ENCODE results near the gene SCCPDH.
"Not testable (repeated sequence)": the region's sequence is repeated elsewhere in the genome, so short reads cannot be mapped to it uniquely, and the experiment has no call there.

The SCCPDH gene

DNA sequence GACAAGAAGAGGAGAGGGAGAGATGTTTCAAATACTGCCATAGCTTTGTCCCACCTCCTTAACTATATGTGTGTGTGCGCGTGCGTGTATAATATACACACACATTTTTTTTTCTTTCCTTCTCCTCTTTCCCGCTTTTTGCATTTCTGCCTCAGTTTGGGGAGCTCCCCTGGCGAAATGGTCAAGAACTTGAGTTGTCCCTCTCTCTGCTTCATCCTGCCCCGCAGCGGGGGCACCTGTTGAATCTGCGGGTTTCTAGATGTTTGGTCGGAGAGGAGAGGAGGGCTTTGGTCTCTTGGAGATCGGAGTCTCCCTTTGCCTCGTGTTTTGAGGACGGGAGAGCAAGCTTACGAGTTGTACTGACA, 504 bp downstream of the SCCPDH start:
- Mint-ChIP-seq H3K27me3 (no peaks in the 10 kb centered on the region), H3K36me3 (peaks cover 31% of the 10 kb centered on the region), H3K4me3 (peak overlapping the region; percentile 97), H3K4me1 (ENCODE audit: low read depth) (peaks cover 11% of the 10 kb centered on the region), H3K9me3 (ENCODE audit: low read depth) (peaks cover 4% of the 10 kb centered on the region), H3K27ac (peak overlapping the region; percentile 92)

DNA sequence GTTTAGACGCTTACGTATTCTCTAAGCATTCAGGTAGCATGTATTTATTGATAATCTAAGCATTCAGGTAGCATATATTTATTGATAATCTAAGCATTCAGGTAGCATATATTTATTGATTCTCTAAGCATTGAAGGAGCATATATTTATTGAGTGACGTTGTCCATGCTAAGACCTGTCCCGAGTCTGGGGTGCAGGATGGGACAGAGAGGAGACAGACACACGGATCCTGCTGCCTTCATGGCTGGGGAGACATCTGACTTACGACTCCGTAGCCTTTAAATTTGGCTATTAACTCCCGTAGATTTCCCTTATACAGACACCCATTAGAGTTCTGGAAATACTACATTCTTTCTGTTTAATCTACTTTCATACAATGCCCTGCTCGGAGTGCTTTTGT, 982 bp downstream of the SCCPDH start:
- Mint-ChIP-seq H3K27ac (peak overlapping the region; percentile 92), H3K9me3 (ENCODE audit: low read depth) (peaks cover 4% of the 10 kb centered on the region), H3K27me3 (no peaks in the 10 kb centered on the region), H3K4me3 (peak overlapping the region; percentile 97), H3K36me3 (peaks cover 36% of the 10 kb centered on the region), H3K4me1 (ENCODE audit: low read depth) (peaks cover 14% of the 10 kb centered on the region)

DNA sequence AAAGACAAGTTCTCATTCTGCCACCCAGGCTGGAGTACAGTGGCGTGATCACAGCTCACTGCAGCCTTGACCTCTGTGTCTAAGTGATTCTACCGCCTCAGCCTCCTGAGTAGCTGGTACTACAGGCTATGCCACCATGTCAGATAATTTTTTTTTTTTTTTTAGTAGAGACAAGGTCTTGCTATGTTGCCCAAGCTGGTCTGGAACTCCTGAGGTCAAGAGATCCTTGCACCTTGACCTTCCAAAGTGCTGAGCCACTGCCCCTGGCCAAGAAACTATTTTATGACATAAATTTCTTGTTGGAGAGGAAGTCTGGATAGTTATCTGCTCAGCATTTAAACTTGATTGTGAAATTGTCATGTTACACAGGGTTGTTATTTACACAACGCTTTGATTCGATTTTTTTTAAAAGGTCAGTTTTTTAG, 2.1 kb downstream of the SCCPDH start:
- peaks cover 40% of the 10 kb centered on the region for H3K36me3 Mint-ChIP-seq
- peaks cover 14% of the 10 kb centered on the region for H3K4me1 Mint-ChIP-seq (ENCODE audit: low read depth)
- no peak overlapping the region for H3K27ac Mint-ChIP-seq
- H3K9me3 Mint-ChIP-seq (ENCODE audit: low read depth) = peaks cover 4% of the 10 kb centered on the region
- no peaks in the 10 kb centered on the region for H3K27me3 Mint-ChIP-seq
- peak overlapping the region; percentile 97 for H3K4me3 Mint-ChIP-seq

DNA sequence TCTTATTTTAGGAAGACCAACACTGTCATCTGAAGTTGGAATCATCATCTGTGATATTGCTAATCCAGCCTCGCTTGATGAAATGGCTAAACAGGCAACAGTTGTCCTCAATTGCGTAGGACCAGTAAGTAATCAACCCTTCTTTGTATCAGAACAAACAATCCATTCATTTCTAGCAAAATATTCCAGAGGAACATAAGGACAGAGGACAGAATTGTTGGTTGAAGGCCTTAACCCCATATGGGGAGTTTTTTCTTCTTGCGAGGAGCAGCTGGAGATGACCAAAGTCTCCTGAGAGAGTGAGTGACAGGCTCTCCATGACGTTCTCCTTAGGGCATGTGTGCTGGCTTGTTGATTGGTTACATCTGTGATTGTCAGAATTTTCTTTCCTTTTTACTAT, 2.7 kb downstream of the SCCPDH start:
- Mint-ChIP-seq H3K36me3 (peaks cover 46% of the 10 kb centered on the region), H3K27ac (no peak overlapping the region), H3K9me3 (ENCODE audit: low read depth) (peaks cover 4% of the 10 kb centered on the region), H3K4me1 (ENCODE audit: low read depth) (peaks cover 14% of the 10 kb centered on the region), H3K27me3 (no peaks in the 10 kb centered on the region), H3K4me3 (no peak overlapping the region)

DNA sequence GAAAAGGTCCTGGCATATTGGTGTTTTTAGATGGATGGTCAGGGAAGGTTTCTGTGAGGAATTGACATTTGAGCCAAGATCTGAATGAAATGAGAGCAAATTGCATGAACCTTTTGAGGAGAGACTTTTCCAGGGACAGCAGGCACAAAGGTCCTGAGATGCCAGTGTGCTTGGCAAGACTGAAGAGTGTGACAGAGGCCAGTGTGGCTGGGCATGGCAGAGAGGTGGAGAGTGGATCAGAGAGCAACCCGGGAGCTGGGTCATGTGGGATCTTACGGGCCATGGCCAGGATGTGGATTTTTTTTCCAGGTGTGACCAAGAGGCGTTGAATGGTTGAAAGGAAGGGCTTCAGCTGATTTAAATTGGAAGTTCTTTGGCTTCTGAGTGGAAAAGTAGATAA, 3.4 kb downstream of the SCCPDH start:
- H3K4me1 Mint-ChIP-seq (ENCODE audit: low read depth) = peaks cover 14% of the 10 kb centered on the region
- H3K27ac Mint-ChIP-seq = no peak overlapping the region
- no peak overlapping the region for H3K4me3 Mint-ChIP-seq
- H3K27me3 Mint-ChIP-seq = no peaks in the 10 kb centered on the region
- peaks cover 49% of the 10 kb centered on the region for H3K36me3 Mint-ChIP-seq
- H3K9me3 Mint-ChIP-seq (ENCODE audit: low read depth) = peaks cover 4% of the 10 kb centered on the region

DNA sequence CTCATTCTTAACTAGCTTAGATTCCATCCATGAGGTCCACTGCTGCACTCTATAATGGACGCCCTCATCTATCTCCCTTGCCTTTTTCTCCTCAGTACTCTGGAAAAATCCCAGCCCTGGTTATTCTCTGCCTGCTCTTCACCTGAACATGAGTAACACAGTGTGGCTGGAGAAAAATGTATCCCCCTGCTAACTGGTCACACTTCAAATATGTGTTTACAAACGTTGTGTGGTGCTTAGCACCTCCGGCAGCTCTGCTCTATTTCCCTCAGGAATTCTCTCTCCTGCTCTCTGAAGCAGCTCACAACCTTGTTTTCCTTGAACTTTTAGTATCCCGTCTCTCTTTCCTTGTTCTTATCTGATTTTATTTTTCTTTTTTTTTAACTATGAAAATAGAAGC, 4.1 kb downstream of the SCCPDH start:
- peaks cover 49% of the 10 kb centered on the region for H3K36me3 Mint-ChIP-seq
- peaks cover 14% of the 10 kb centered on the region for H3K4me1 Mint-ChIP-seq (ENCODE audit: low read depth)
- H3K9me3 Mint-ChIP-seq (ENCODE audit: low read depth) = peaks cover 4% of the 10 kb centered on the region
- H3K4me3 Mint-ChIP-seq = no peak overlapping the region
- H3K27ac Mint-ChIP-seq = no peak overlapping the region
- no peaks in the 10 kb centered on the region for H3K27me3 Mint-ChIP-seq

DNA sequence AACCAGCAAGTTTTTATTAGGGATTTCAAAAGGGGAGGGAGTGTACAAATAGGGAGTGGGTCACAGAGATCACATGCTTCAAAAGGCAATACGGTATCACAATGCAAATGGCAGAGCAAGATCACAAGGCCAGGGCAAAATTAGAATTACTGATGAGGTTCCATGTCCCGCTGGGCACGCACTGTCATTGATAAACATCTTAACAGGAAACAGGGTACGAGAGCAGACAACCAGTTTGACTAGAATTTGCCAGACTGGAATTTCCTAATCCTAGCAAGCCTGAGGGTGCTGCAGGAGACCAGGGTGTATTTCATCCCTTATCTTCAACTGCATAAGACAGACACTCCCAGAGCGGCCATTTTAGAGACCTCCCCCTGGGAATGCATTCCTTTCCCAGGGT, 4.8 kb downstream of the SCCPDH start:
- peaks cover 52% of the 10 kb centered on the region for H3K36me3 Mint-ChIP-seq
- not testable (repeated sequence) for H3K27ac Mint-ChIP-seq, H3K27me3 Mint-ChIP-seq

DNA sequence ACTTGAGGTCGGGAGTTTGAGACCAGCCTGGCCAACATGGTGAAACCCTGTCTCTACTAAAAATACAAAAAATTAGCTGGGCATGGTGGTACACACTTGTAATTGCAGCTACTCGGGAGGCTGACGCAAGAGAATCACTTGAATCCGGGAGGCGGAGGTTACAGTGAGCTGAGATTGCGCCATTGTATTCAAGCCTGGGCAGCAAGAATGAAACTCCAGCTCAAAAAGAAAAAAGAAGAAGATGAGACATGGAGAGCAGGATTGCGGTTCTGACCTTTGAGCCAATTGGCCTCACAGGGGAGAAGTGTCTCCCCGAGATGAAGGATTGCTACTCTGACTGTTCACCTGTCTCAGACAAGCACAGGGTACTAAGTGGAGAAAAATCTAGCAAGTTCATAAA, 6.6 kb downstream of the SCCPDH start:
- Mint-ChIP-seq H3K4me3 (no peak overlapping the region), H3K4me1 (ENCODE audit: low read depth) (peaks cover 10% of the 10 kb centered on the region), H3K27me3 (no peaks in the 10 kb centered on the region), H3K36me3 (peaks cover 56% of the 10 kb centered on the region), H3K9me3 (ENCODE audit: low read depth) (peaks cover 4% of the 10 kb centered on the region), H3K27ac (no peak overlapping the region)

More for the DNA sequence above, 4.8 kb downstream of the SCCPDH start:
- H3K4me3 Mint-ChIP-seq; H3K9me3 Mint-ChIP-seq (ENCODE audit: low read depth): not testable (repeated sequence)
- peaks cover 21% of the 10 kb centered on the region for H3K4me1 Mint-ChIP-seq (ENCODE audit: low read depth)

DNA sequence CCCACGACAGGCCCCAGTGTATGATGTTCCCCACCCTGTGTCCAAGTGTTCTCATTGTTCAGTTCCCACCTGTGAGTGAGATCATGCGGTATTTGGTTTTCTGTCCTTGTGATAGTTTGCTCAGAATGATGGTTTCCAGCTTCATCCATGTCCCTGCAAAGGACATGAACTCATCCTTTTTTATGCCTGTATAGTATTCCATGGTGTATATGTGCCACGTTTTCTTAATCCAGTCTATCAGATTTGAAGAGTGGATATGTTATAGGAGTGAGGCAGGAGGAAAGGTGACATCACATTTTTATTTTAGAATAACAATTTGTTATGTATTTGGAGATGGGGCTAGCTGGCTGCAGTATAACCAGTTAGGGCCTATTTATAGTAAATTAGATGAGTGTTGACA, 7.7 kb downstream of the SCCPDH start:
- H3K27me3 Mint-ChIP-seq; H3K4me3 Mint-ChIP-seq; H3K9me3 Mint-ChIP-seq (ENCODE audit: low read depth); H3K4me1 Mint-ChIP-seq (ENCODE audit: low read depth); H3K27ac Mint-ChIP-seq: not testable (repeated sequence)
- peaks cover 53% of the 10 kb centered on the region for H3K36me3 Mint-ChIP-seq

DNA sequence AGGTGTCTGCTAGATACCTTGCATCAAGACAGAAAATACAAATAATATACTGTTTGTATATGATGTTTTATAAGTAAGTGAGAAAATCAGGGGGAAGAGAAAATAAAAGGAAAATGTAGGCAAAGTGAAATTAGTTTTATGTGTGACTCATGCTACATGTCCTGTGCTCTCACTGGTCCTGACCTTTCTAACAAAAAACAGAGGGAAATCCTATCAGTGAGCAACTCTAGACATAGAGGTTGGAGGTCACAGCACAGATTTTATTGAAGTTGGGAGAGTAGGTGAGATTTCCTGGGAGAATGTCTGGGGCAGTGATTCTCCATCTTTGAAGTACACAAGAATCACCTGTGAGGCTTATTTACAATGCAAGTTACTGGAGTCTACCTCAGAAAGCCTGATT, 9.5 kb downstream of the SCCPDH start:
- Mint-ChIP-seq H3K9me3 (ENCODE audit: low read depth) (peaks cover 4% of the 10 kb centered on the region), H3K36me3 (peaks cover 42% of the 10 kb centered on the region), H3K27ac (no peak overlapping the region), H3K4me3 (no peak overlapping the region), H3K27me3 (no peaks in the 10 kb centered on the region), H3K4me1 (ENCODE audit: low read depth) (peaks cover 9% of the 10 kb centered on the region)

DNA sequence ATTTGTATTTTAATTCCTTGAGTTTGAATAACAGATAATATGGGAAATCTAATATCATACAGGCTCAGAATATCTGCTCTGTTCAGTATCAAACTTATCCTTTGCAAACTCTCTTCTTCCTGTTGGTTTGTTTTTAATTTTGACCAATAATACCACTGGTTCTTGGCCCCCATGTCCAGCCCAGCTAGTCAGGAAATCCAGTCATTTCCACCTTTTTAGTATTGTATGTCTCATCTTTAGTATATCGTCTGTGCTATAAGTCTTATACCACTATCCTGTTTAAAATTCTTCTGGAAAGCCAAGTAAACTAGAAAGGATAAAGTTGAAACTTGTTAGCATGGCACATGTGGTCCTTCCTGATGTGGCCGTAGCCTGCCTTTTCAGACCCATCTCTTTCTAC, 10.7 kb downstream of the SCCPDH start:
- H3K27me3 Mint-ChIP-seq = no peaks in the 10 kb centered on the region
- no peak overlapping the region for H3K27ac Mint-ChIP-seq
- no peak overlapping the region for H3K4me3 Mint-ChIP-seq
- H3K36me3 Mint-ChIP-seq = peaks cover 40% of the 10 kb centered on the region
- peaks cover 9% of the 10 kb centered on the region for H3K4me1 Mint-ChIP-seq (ENCODE audit: low read depth)
- no peaks in the 10 kb centered on the region for H3K9me3 Mint-ChIP-seq (ENCODE audit: low read depth)

DNA sequence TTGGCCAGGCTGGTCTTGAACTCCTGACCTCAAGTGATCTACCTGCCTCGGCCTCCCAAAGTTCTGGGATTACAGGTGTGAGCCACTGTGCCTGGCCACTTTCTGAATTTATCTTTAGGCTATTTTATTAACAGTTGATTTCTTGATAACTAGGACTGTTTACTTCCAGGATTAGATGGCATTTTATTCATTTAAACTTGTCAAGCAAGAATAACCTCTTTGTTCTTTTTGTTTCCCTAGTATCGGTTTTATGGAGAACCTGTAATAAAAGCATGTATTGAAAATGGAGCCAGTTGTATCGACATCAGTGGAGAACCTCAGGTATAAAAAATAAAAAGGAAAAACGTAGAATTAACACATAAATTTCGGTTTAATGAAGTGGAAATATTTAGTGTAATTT, 11.5 kb downstream of the SCCPDH start:
- Mint-ChIP-seq H3K36me3 (peaks cover 33% of the 10 kb centered on the region), H3K4me3 (no peak overlapping the region), H3K4me1 (ENCODE audit: low read depth) (peaks cover 6% of the 10 kb centered on the region), H3K9me3 (ENCODE audit: low read depth) (no peaks in the 10 kb centered on the region), H3K27ac (no peak overlapping the region), H3K27me3 (no peaks in the 10 kb centered on the region)

DNA sequence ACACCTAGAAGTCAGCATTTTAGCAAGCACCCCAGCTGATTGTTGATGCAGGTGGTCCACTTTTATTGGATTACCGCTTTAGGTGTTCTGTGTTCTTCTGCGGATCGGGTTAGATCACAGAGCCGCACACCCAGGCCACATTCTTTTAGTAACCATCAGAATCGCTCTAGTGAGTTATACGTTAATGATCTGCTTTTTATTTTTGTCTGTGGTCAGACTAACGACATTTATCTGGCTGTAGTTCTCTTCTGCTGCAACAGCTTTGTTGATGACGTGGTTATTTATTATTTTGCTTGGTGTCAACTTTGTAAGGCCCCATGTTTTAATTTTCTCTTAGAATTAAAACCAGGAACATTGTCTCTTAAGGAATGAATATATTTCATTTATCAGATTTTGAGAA, 18.2 kb downstream of the SCCPDH start:
- Mint-ChIP-seq H3K4me1 (ENCODE audit: low read depth) (no peaks in the 10 kb centered on the region), H3K4me3 (no peak overlapping the region), H3K27me3 (no peaks in the 10 kb centered on the region), H3K9me3 (ENCODE audit: low read depth) (no peaks in the 10 kb centered on the region), H3K27ac (no peak overlapping the region), H3K36me3 (peaks cover 19% of the 10 kb centered on the region)

DNA sequence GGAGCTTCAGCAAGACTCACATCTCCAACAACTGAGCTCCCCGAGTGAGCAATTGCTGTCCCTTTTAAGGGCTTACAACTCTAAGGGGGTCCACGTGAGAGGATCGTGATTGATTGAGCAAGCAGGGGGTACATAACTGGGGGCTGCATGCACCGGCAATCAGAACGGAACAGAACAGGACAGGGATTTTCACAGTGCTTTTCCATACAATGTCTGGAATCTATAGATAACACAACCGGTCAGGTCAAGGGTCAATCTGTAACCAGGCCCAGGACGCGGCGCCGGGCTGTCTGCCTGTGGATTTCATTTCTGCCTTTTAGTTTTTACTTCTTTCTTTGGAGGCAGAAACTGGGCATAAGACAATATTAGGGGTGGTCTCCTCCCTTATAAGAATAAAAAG, 21.9 kb downstream of the SCCPDH start:
- H3K9me3 Mint-ChIP-seq (ENCODE audit: low read depth); H3K27me3 Mint-ChIP-seq; H3K27ac Mint-ChIP-seq; H3K4me1 Mint-ChIP-seq (ENCODE audit: low read depth); H3K4me3 Mint-ChIP-seq: not testable (repeated sequence)
- H3K36me3 Mint-ChIP-seq = peaks cover 12% of the 10 kb centered on the region

DNA sequence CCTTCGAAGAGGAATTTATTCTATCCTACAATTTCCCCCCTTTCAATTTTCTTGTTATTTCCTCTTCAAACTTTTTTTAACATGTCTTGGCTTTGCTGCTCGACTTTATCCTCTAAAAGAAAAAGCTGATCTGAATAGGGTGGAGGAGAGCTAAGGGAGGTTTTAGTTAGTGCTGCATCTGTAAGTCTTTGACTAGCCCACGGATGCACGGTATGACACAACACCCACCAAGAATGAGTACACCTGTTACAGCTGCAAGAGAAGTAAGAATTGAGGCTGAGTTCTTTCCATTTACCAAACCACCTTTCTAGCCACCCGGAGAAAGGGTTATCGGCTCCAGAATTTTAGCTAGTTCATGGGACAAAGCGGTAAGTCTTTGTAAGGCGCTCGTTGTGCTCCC, 23.8 kb downstream of the SCCPDH start:
- Mint-ChIP-seq H3K27me3 (no peaks in the 10 kb centered on the region), H3K4me3 (no peak overlapping the region), H3K9me3 (ENCODE audit: low read depth) (no peaks in the 10 kb centered on the region), H3K27ac (no peak overlapping the region), H3K4me1 (ENCODE audit: low read depth) (no peaks in the 10 kb centered on the region), H3K36me3 (peaks cover 3% of the 10 kb centered on the region)

GRCh38 chr1:246748867-246749266, 24.7 kb downstream of the SCCPDH start:
- H3K27me3 Mint-ChIP-seq = no peaks in the 10 kb centered on the region
- peaks cover 3% of the 10 kb centered on the region for H3K36me3 Mint-ChIP-seq
- no peaks in the 10 kb centered on the region for H3K9me3 Mint-ChIP-seq (ENCODE audit: low read depth)
- no peak overlapping the region for H3K27ac Mint-ChIP-seq
- H3K4me1 Mint-ChIP-seq (ENCODE audit: low read depth) = no peaks in the 10 kb centered on the region
- no peak overlapping the region for H3K4me3 Mint-ChIP-seq

DNA sequence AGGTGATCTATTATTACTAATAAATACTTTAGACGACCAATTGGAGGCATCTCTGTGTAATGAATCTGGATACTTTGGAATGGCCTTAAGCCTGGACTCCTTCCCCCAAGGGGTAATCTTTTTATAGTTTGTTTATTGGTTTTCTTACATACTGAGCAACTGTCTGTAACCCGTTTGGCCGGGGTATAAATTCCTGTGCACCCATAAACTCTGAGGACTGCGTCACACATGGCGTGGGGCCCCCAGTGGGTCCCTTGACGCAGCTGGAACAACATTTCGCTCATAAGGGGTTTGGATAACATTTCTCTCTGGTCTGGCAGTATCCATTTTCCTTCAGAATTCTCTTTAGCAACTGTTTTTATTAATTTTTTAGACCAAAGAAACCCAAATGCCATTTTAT, 26.5 kb downstream of the SCCPDH start:
- no peak overlapping the region for H3K27ac Mint-ChIP-seq
- H3K4me3 Mint-ChIP-seq = no peak overlapping the region
- no peaks in the 10 kb centered on the region for H3K27me3 Mint-ChIP-seq
- no peaks in the 10 kb centered on the region for H3K9me3 Mint-ChIP-seq (ENCODE audit: low read depth)
- H3K4me1 Mint-ChIP-seq (ENCODE audit: low read depth) = no peaks in the 10 kb centered on the region
- H3K36me3 Mint-ChIP-seq = peaks cover 3% of the 10 kb centered on the region

All from activated naive CD8-positive, alpha-beta T cell (primary cell).